ENCODE measurements around the gene CHD5.

Gene CHD5

DNA sequence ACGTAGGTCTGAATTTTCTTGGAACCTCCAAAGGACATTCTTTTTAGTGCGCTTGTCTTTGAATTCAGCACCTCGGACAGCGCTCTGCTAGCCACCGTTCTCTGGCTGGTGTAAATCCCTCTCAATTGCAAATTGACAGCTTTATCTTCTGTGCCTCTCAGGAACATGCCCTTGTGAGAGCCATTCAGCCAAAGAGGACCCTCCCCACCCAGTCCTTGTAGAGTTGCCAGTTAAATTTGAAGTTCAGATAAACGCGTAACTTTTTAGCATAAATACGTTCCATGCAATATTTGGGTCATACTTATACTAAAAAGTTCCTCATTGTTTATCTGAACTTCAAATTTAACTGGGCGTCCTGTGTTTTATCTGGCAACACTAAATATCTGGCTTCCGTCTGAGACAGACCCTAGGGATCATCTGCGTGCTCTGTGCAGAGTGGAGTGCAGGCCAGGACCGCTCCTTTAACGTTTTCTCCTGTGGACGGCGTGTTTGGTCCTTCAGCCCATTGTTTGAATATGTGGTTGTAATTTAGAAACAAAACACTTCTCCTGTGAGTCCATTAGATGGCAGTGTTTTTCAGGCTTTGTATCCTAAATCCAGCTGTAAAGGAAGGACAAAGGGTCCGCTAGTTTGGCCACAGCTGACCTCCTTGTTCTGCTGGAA is 127.4 kb downstream of the CHD5 start:
- peak; percentile 97 for FAIRE-seq
